GM12892 (cell line): ENCODE results near the gene TMEM221.

Experiments used
- DNase-seq: peaks from one replicate; pipeline ENCODE4 v3.0.0; 2011; ENCODE audit not compliant: insufficient read length
- FAIRE-seq: peaks from 2 replicates; lab custom pipeline; 2011; peaks lifted over from hg19 to GRCh38; lab: Jason Lieb, UNC
- POLR2A ChIP-seq: IDR thresholded peaks from 2 replicates; pipeline ENCODE4 v1.6.1; 2011; ENCODE audit warnings: low read depth, low read length, control low read depth
- POLR2AphosphoS5 ChIP-seq: IDR thresholded peaks from 2 replicates; pipeline ENCODE4 v1.6.1; 2011; ENCODE audit warnings: low read depth, low read length, control low read depth
- TAF1 ChIP-seq: IDR thresholded peaks from 2 replicates; pipeline ENCODE4 v1.6.1; 2011; ENCODE audit warnings: low read depth, mild to moderate bottlenecking, control low read depth, low read length, borderline replicate concordance

The TMEM221 gene

DNA sequence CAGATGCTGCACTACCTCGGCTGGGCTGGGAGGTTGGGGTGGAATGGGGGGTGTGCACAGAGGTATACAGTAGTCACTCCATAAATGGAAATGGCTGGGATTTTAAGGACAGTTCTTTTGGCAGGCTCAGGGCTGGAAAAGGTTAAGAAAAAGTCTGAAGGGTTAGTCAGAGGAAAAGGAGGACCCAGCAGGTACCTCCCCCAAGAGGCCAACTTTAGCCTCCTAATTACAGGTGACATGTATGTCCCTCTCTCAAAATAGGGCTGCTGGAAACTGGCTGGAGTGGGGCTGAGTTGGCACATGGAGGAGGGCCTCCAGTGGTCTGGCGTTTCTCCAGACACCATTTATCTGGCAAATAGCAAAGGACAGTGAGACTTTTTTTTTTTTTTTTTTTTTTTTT, 55.5 kb downstream of the TMEM221 start:
- FAIRE-seq (no peak), DNase-seq (no peak)
- TF ChIP-seq POLR2AphosphoS5 (no peak), TAF1 (no peak), POLR2A (no peak)

DNA sequence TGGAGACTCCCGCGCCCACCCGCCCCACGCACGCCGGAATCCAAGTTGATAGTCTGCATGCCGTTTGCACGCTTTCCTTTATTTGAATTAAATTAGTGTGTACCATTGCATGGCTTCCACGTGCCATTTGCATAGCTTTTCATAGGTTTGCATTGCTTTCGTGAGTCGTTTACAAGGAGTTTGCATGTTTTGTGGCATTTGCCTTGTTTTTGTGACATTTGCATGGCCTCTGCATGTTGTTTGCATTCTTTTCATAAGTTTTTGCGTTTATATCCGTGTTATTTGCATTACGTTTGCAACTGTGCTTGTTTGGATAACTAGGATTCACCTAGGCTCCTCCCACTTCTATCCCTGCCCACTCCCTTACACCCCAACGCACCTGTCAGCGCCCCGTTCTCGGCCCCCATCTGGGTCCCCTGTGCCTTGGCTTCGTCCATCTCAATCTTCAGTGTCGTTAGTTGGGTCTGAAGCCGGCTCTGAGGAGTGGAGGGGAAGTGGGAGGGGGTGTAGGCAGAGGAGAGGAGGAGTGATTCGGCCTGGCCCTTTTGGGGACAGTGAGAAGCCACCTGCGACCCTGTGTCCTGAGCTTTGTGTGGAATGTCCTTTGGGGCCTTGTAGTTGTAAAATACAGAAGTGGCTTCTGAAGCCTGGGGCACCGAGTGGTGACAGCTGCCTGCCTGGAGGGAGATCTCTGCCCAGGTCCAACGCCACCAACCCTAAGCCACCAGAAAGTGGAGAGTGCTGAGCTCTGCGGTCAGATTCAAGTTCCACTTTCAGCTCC, 56.9 kb downstream of the TMEM221 start:
- no peak for FAIRE-seq
- TF ChIP-seq POLR2AphosphoS5, result no peak
- no peak for TF ChIP-seq POLR2A
- TF ChIP-seq TAF1, result no peak
- DNase-seq, result no peak

DNA sequence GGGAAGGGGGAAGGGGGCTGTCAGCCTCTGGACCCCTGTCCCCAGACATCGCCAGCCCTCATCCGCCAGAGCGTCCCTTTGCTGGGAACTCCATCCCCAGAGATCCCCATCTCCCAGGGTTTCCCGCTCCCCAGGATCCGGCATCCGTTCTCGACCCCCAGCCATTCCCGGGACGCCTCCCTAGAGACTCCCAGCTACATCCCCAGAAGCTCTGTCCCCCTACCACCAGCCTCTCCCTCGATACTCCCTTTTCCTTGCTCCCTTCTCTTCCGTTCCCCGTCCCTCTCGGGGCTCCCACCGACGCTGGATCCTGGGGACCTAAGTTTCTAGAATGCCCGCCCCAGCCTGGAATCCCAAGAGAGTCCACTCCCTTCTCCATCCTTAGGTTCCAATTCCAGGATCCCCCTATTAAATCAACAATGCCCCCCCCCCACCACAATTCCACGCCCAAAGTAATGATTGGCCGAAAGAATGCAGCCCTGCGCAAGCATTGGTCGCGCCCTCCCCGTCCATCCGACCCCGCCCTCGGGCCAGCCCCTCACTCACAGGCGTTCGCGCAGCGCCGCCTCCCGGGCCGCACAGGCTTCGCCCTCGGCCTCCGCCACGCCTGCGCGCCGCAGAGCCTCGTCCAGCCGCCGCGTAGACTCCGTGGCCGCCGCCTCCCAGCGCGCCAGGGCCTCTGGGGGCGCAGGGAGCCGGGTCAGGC, 57.6 kb downstream of the TMEM221 start:
- peak; percentile 98 for FAIRE-seq
- peak; percentile 96 for DNase-seq
- TF ChIP-seq POLR2A, result no peak
- TF ChIP-seq TAF1, result no peak
- no peak for TF ChIP-seq POLR2AphosphoS5

DNA sequence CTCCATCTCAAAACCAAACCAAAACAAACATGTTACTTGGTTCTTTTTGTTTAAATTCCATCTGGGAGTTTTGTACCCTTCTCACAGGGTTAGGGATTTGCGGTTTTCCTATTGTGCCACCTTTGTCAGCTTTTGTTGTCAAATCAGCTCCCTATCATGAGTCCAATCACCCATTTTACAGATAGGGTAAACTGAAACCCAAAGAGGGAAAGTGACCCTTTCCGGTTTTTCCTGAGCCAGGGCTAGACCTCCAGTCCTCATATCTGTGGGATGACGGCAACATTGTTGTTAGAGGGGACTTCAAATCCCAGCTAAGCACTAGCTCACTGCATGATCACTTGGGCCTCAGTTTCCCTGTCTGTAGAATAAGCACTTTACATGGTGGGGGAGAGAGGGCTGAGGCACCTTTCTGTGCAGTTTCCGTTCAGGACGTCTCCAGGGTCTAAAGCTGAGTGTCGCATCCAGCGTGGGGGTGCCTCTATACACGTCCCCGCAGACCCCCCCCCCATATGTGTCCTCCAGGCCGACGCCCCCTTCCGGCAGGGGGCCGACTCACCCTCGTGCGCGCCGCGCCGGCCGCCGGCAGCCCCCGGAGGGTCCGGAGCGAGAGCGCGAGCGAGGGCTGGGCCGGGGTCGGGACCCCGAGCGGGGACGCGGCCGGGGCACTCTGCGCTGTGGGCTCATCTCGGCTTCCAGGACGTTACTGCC, 58.4 kb downstream of the TMEM221 start:
- TF ChIP-seq POLR2AphosphoS5 (no peak), POLR2A (no peak), TAF1 (no peak)
- FAIRE-seq (no peak), DNase-seq (no peak)

DNA sequence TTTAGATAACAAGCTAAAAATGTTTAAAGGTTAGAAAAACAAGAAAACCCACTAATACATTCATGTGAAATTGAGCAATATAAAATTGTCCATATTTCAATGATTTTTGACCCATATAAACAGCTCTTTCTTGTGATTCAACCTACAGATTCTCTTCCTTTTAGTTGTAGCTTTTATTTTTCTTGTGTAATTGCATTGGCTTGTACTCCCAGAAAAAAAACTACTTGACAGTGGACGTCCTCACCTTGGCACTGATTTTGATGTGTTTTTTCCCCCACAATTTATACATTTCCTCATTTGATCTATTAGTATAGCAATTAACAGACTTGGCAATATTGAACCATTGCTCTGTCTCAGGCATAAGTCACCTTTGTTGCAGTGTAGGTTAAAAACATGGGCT, 59.2 kb downstream of the TMEM221 start:
- TF ChIP-seq TAF1, result no peak
- TF ChIP-seq POLR2A, result no peak
- TF ChIP-seq POLR2AphosphoS5, result no peak
- FAIRE-seq, result no peak
- DNase-seq, result no peak

DNA sequence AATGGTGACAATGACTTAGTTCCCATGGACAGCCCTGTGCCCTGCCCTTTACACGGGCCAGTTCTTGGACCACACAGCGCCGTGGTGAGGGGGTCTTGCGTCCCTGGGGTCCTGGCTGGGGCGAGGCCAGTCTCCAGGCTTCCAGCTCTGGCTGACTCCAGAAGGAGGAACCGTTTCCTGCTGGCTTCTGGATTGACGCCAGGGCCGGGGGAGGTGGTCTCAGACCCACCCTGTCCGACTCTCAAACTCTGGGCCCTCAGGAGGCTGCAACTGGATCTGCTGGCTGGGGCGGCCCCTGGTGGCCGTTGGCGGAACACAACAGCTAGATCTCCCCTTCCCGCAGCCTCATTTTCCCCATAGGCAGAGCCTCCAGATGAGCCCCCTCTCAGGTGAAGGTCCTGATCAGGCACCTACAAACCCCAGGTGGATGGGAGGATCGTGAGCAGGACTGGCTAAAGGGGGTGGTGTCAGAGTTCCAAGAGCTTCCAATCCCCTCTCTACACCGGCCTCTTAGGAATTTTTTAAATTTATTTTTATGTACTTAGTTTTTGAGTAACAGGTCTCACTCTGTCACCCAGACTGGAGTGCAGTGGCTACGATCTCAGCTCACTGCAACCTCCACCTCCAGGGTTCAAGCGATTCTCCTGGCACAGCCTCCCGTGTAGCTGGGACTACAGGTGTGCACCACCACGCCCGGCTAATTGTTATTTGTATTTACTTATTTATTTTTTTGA, 62.4 kb downstream of the TMEM221 start:
- DNase-seq, result peak; percentile 65
- TF ChIP-seq POLR2A (no peak), TAF1 (no peak), POLR2AphosphoS5 (no peak)
- peak; percentile 84 for FAIRE-seq
